SW480 (cell line): ENCODE results near the gene ANAPC2.

Experiments used
- DNase-seq: peaks from one replicate; pipeline ENCODE4 v3.0.0-alpha.2; 2016; ENCODE audit warnings: low spot score

The ANAPC2 gene

DNA sequence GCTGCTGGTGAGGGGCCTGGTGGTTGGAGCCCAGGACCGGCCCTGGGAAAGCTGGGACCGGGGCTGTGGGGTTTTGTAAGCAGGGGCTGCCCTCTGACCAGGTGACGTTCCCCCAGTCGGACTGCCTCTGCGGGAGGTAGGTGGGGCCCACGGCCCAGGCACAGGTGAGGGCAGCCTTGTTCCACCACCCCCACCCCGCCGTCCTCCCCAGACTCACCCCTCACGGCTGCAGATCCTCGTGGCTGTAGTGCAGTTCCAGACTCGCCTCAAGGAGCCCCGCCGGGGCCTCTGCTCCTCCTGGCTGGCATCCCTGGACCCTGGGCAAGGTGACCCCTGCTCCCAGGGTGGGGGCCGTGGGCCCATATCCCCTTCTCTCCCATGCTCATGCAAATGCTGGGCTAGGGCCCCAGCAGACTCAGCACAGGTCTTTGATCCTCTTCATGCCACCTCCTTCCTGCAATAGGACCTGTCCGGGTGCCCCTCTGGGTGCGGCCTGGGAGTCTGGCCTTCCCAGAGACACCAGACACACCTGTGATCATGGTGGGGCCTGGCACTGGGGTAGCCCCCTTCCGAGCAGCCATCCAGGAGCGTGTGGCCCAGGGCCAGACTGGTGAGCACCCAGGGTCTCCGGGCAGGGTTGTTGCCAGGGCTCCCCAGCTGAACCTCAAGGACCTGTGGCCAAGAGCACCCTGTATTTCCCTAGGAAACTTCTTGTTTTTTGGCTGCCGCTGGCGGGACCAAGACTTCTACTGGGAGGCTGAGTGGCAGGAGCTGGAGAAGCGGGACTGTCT lies 27.0 kb upstream of the ANAPC2 start:
- DNase-seq = no peak

DNA sequence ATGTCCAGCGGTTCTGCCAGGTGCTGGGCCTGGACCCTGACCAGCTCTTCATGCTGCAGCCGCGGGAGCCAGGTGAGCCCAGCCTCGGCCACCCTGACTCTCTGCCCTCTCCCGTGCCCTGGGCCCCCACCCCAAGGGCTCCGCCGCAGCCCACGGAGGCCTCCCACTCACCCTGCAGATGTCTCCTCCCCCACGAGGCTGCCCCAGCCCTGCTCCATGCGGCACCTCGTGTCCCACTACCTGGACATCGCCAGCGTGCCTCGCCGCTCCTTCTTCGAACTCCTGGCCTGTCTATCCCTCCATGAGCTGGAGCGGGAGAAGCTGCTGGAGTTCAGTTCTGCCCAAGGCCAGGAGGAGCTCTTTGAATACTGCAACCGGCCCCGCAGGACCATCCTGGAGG lies 26.3 kb upstream of the ANAPC2 start:
- DNase-seq = no peak

DNA sequence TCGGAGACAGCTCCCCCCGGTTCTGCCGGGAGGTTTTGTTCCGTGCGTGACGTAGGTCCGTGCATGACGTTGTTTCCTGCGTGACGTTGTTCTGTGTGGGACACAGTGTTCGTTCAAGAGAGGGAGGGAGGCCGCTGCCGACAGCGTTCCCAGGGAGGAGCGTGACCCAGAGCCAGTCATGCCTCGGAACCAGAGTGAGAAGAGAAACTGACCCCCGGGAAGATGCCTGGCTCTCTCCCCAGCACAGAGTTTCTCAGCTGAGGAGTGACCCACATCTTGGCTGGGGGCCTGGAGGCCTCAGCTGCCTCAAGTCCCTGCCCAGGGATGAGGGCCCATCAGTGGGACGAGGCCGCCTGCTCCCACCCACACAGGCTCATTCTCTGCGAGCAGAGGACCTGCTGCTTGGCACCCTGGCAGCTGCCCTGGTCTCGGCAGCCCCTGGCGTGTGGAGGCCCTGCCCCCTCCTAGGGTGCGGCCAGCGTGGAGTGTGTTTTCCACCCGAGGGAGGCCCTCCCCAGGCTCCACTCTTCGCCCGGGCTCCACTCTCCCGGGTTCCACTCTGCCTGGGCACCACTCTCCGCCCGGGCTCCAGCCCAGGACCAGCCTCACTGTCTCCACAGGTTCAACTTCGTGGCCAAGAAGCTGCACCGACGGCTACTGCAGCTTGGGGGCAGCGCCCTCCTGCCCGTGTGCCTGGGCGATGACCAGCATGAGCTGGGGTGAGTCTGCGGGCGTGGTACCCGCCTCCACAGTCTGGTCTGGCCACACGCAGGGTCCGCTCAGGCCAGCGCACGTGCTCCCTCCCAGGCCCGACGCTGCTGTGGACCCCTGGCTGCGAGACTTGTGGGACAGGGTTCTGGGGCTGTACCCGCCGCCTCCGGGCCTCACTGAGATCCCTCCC lies 25.1 kb upstream of the ANAPC2 start:
- no peak for DNase-seq

DNA sequence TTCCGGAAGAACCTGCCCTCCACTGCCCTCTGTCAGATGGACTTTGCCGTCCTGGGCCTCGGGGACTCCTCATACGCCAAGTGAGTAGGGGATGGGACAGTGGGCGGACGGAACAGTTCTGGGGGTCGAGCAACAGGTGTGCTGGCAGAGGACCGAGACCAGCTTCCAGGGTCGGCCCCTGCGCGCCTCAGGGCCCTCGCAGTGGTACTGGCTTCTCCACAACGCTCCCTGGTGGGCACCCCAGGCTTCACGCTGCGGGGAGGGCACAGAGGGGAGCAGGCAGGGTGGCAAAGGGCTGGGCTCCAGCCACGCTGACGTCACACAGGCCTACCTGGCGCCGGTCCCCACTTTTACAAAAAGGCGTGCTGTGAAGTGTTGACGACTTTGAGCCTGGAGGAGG lies 24.2 kb upstream of the ANAPC2 start:
- DNase-seq = no peak

DNA sequence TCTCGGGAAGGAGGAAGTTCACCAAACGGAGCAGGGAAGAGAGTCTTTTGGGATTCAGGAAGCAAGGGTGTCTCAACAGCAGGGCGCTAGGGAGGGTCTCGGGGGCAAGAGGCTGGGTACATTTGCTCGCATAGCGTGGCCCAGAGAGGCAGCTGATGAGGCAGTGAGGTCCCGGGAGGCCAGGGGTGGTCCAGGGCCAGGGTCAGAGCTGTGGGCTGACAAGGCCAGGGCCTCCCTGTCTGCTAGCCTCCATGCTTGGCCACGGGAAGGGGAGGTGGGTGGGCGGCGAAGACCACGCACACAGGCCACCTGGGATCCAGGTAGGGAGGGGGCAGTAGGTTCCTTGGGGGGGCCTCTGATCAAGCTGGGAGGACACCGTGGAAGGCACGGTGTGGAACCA lies 23.2 kb upstream of the ANAPC2 start:
- DNase-seq = no peak

DNA sequence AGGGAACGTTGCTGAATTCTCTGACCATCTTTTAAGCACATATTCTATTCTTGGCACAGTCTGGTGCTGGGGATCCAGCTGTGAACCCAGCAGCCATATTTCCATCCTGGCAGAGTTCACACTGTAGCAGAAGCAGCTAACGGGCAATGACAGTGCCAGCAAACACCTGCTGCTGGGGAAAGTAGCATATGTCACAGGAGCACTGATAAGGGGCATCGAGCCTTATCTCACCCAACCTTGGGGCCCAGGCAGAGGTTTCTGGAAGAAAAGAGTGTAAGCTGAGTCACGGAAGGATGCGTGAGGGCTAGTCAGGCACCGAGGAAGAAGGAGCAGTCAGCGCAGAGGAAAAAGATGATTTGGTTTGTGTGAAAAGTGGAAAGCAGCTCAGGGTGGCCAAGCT lies 18.2 kb upstream of the ANAPC2 start:
- no peak for DNase-seq

DNA sequence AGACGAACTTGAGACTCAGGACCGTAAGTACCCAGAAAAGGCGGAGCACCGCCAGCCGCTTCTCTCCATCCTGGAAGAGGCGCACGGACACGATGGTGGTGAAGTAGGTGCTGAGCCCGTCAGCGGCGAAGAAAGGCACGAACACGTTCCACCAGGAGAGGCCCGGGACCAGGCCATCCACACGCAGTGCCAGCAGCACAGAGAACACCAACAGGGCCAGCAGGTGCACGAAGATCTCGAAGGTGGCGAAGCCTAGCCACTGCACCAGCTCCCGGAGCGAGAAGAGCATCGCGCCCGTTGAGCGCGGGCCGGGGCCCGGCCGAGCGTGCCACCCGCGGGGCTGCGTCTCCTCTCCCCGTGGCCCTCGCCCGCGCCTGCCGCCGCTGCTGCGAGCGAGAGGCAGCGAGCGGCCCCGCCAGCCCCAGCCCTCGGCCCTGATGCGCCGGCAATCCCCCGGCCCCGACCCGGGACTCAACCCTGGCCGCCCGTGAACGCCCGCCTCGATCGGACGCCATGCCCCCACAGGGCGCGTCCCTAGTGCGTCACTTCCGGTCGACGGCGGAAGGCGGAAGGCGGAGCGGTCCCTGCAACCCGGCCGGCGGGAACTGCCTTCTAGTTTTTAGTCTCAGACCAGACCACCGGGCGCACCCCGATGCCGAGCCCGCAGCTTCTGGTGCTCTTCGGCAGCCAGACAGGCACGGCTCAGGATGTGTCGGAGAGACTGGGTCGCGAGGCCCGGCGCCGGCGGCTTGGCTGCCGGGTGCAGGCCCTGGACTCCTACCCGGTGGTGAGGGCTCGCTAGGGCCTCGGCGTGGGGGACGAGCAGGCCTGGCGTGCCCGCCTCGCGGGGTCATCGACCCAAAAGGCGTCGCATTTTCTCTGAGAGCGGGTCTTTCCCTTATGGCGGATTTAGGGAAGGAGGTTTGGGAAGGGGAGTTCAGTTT lies 17.0 kb upstream of the ANAPC2 start, which contains the start of the genes NDOR1 and TMEM203:
NDOR1 (plus strand) TSS at position 575 of the 944 bp plus-strand sequence; CDS start at position 653, 78 bp downstream.
TMEM203 (minus strand) TSS at position 523 of the 944 bp plus-strand sequence; CDS start at position 289, 234 bp downstream.
- peak; percentile 71 for DNase-seq

DNA sequence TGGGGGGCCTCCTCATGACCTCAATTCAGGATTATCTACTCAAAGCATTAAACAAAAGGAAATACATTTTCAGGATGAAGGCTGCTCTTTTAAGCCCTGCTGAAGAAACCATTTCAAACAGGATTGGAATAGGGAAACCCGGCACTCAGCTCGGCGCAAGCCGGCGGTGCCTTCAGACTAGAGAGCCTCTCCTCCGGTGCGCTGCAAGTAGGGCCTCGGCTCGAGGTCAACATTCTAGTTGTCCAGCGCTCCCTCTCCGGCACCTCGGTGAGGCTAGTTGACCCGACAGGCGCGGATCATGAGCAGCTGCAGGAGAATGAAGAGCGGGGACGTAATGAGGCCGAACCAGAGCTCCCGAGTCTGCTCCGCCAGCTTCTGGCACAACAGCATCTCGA lies 16.4 kb upstream of the ANAPC2 start:
- no peak for DNase-seq

DNA sequence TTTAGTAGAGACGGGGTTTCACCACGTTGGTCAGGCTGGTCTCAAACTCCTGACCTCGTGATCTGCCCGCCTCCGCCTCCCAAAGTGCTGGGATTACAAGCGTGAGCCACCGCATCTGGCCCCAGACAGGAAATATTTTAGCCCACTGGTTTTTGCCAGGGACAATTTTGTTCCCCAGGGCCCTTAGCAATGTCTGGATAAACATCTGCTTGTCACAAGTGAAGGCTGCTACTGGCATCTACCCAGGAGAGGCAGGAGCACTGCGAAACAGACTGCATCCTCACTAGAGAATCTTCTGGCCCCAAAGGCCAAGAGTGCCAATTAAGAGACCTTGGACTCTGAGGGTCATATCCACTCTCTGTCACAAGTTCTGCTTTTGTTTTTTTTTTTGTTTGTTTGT lies 14.6 kb upstream of the ANAPC2 start:
- no peak for DNase-seq

DNA sequence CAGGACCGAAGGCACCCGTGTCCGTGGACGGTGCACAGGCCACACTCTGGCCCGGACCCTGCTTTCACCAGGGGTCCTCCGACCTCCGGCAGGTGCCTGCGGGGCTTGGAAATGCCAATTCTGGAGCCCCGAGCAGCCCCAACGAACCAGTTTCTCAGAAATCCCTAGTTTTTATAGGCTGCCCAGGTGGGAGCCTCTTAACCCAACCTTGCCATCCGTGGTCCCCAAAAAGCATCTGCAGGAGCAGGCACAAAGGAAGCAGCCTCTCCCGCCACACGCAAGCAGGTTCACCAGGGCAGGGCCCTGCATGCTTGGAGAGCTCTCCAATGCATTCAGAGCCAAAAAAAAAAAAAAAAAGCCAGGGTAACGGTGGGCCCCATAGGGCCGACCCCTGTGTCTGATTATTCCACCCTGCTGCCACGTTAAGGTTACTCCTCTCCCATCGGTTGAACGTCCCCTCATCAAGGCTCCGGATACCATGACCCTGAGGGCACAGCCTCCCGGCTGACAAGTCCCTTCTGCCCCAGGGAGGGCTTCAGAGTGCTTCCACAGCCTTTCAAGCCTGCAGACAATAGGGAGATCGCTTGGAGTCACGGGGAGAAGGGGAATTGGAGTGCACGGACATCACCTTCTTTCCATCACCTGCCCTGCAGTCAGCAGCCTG lies 13.0 kb upstream of the ANAPC2 start:
- DNase-seq = no peak

DNA sequence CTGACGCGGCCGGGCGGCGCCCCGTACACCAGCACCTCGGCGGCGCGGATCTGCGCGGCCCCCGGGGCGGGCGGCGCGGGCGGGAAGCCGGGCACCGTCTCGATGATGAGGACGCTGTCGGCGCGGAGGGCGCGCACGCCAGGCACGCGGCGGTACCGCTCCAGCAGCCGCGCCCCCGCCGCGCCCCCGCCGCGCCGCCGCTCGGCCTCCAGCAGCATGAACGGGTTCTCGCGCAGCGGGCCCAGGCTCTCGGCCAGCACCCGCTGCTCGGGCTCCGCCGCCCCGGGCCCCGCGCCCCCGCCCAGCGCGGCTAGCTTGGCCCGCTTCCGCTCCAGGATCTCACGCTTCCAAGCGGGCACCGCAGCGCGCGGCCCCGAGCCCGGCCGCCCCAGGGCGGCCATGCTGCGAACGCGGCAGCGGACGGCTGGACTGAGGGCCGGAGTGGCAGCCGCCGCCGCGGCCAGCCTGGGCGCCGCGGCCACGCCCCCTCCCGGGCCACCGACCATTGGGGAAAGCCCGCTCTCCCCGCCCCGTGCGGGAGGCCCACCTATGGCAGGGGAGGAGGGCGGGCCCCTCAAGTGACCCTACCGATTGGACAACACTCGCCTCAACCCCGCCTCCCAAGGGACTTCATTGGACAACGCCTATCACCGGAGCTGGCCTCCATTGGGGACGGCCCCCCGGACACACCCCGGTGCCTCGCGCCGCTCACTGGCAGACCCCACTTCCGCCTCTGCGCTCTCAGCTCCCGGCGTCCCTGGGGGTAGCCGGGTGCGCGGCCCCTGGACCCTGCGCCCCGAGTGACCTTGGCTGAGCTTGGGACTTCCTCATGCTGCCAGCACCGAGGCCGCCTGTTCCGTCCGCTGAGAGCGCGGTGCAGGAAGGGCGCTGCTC lies 12.2 kb upstream of the ANAPC2 start, which contains the start of gene TPRN:
TPRN (minus strand) TSS at position 431 of the 894 bp plus-strand sequence; CDS start at position 401, 30 bp downstream.
- peak; percentile 98 for DNase-seq

DNA sequence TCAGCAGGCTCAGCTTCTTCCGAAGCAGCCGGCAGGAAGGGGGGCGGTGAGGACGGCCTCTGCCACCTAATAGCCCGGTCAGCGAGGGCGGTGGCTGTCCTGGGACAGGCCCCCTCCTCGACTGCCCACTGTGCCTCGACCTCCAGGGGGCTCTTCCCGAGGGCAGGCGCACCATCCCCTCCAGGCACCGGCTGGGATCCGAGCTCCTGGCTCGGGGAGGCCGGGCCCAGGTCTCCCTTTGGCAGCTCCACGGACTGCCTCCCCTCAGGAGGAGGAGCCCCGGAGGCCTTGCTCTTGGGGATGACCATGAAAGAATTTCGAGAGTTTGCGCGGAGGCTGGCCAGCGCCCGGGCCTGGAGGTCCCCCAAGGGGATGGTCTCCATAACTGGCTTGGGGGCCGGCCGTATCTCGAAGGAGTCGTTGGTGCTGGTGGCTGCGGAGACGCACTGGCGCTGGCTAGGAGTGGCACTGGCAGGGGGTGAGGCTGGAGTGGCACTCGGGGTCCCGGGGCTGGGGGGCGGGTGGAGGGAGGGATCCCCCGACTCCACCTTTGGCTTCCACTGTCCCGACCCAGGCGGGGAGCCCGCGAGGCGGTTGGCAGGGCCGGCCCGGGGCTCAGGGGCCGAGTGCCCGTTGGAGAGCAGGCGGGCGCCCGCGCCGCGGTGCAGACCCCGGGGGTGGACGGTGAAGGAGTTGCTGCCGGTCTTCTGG lies 11.2 kb upstream of the ANAPC2 start:
- no peak for DNase-seq

DNA sequence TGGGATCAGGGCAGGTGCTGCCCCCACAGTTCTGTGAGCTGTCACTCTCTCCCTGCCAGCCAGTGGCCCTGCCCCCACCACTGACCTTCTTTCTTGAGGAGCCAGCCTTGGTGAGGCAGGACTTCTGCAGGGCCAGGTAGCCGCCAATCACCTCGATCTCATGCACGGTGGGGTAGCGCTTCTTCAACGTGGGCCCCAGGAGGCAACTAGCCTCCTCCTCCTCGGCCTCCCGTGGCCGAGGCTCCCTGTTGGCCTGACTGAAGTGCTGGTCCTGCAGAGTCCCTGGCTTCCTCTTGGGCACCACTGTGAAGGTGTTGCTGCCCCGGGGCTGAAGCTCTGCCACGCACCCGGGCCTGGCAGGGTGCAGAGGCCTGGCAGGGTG lies 10.5 kb upstream of the ANAPC2 start:
- no peak for DNase-seq

DNA sequence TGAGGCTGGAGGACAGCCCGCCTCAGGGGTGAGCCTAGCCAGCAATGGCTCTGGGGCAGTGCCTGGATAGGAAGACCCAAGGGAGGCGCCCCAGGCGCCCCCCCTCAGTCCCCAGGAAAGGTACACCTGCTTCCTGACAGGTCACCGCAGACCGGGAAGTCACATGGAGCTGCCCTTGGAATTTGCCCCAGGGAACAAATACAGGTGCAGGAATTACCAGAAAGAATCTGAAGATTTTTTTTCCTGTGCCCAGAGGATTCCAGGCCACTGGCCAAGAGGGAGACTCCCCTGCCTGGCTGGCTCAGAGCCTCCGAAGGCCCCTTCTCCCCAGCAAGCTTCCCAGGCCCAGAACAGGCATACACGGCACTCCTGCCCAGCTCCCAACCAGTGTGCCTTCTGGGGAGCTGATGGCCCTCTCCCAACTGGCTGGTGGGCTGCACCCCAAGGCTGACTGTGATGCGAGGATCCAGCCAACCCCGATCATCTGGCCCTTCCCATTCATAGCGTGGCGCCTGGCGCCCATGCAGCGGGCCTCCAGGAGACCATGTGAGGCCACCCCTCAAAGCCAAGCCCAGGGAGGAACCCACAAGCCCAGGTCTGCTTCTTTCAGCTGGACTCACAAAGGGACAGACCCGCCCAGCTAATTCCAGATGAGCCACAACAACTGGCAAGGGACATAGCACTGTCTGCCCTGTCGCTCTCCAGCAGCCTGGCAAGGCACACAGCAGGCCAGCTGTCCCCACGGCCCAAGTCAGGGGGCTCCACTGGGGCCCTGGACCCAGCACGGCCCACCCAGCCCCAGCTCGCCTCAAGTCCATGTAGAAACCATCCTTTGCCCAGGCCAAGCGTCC lies 9.9 kb upstream of the ANAPC2 start:
- DNase-seq = peak; percentile 42

DNA sequence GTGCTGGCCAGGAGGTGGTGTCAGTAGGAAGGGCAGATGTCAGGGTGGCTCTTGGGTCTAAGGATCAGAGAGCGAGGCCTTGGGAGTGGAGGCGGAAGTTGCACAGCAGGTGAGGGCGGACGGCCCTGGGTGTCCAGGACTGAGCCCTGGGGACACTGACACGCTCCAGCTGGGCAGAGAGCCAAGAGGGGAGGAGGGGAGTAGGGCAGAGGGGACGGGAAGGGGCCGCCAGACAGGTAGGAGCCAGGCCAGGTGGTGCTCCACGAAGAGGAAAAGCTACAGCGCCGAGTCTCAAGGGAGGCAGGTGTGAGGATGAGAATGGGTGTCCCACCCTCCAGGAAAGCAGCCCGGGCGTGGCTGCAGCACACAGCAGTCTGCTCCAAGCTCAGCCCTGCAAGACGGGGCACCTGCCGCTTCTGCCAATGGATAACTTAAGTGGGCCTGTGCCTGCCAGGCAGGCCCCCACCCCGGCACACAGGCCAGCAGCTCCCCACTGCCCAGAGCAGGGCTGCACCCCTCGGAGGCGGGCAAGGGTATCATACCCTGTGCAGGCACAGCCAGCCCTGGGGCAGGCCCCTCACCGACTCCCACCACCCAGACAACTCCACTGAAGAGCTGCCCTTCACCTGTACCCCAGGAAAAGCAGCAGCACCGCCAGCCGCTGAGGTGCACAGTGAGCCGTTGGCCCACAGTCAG lies 7.3 kb upstream of the ANAPC2 start:
- DNase-seq = no peak

DNA sequence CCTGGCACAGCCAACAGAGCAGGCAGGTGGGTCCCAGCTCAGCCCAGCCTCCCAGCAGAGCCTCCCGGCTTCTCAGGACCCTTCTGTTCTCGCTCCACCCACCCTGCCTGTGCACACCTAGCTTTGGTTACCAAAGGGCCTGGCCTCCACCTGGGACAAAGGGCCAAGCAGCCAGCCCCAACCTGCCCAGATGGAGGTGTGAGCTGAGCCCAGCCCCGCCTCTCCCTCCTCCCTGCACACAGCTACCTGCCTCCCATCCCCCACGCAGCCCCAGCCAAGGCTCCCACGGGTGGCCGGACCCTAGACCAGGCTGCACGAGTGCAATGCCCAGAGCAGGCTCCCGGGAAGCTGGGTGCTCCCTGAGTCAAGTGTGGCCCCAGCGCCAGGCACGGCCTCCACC lies 6.5 kb upstream of the ANAPC2 start:
- no peak for DNase-seq

DNA sequence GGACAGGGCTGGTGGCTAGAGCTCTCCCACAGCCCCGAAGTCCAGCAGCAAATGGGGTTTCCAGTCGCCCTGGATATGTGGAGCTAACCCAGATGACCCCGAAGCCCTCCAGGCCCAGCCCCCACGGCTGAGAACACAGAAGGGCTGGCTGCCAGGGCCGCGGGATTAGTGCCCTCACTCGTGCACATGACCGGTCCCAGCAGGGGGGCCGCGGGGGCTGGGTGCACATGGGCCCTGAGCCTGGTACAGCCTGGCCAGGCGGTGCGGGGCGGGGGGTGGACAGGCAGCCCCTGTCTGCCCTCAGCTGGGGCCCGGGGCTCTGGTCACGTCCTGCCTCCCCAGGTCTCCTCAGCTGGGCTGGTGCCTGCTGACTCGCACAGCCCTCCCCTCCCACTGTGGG lies 6.0 kb upstream of the ANAPC2 start:
- DNase-seq = no peak

DNA sequence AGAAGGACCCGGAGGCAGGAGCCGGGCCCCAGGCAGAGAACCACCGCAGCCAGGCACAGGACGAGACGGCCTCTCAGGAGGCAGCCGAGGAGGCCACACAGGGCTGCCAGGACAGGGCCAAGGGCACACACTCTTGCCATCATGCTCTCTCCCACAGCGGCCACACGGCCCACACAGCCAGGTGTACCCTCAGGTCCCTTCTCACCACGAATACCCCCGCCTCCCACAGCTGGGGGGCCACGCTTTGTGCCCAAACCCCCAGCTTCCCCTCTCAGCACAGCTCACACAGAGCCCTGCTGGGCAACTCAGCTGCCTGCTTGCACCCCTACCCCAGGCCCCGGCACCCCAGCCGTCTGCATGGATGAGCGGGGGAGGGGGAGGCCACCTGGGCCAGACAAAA lies 5.4 kb upstream of the ANAPC2 start:
- no peak for DNase-seq
